IPS-11a (cell line): ENCODE results near the gene FAXDC2.
"Not testable (repeated sequence)": the region's sequence is repeated elsewhere in the genome, so short reads cannot be mapped to it uniquely, and the experiment has no call there.

ENCODE experiments used
- H3K4me3 ChIP-seq: one replicate; pipeline ENCODE4 v1.5.1; 2013; ENCODE audit warnings: low read depth, low read length, control low read depth

FAXDC2 gene

GRCh38 chr5:154862766-154863165 is 12.4 kb upstream of the FAXDC2 start:
- H3K4me3 ChIP-seq, result no peak overlapping the region

- no peak overlapping the region for H3K4me3 ChIP-seq
These were observed 11.5 kb upstream of the FAXDC2 start for GRCh38 chr5:154861946-154862345.

GRCh38 chr5:154860765-154861164 is 10.4 kb upstream of the FAXDC2 start:
- H3K4me3 ChIP-seq, result no peak overlapping the region

GRCh38 chr5:154860123-154860522 is 9.7 kb upstream of the FAXDC2 start:
- no peak overlapping the region for H3K4me3 ChIP-seq

- H3K4me3 ChIP-seq, result peak overlapping the region; percentile 94
These were observed 8.8 kb upstream of the FAXDC2 start for GRCh38 chr5:154858972-154859871.

GRCh38 chr5:154858297-154858971 is 8.0 kb upstream of the FAXDC2 start, which contains the start of gene CNOT8:
TSS of gene CNOT8 (plus strand) at chr5:154858627. CDS start at chr5:154863279, 4,652 bp downstream.
- peak within 1 kb of the TSS; percentile 94 for H3K4me3 ChIP-seq

GRCh38 chr5:154857530-154858296 is 7.3 kb upstream of the FAXDC2 start:
- peak overlapping the region; percentile 94 for H3K4me3 ChIP-seq

GRCh38 chr5:154851351-154851750 is 948 bp upstream of the FAXDC2 start:
- no peak overlapping the region for H3K4me3 ChIP-seq

GRCh38 chr5:154849791-154850201 is 607 bp downstream of the FAXDC2 start:
- H3K4me3 ChIP-seq, result peak overlapping the region; percentile 77

GRCh38 chr5:154849264-154849785 is 1.1 kb downstream of the FAXDC2 start:
- H3K4me3 ChIP-seq, result peak overlapping the region; percentile 77

- H3K4me3 ChIP-seq, result no peak overlapping the region
These were observed 5.6 kb downstream of the FAXDC2 start for GRCh38 chr5:154844809-154845208.

- no peak overlapping the region for H3K4me3 ChIP-seq
These were observed 7.5 kb downstream of the FAXDC2 start for GRCh38 chr5:154842689-154843530.

- no peak overlapping the region for H3K4me3 ChIP-seq
These were observed 9.1 kb downstream of the FAXDC2 start for GRCh38 chr5:154841273-154841661.

- H3K4me3 ChIP-seq, result no peak overlapping the region
These were observed 9.7 kb downstream of the FAXDC2 start for GRCh38 chr5:154840435-154841272.

GRCh38 chr5:154837009-154837901 is 13.1 kb downstream of the FAXDC2 start:
- H3K4me3 ChIP-seq, result no peak overlapping the region

- no peak overlapping the region for H3K4me3 ChIP-seq
These were observed 14.2 kb downstream of the FAXDC2 start for GRCh38 chr5:154836225-154836624.

- H3K4me3 ChIP-seq, result not testable (repeated sequence)
These were observed 14.7 kb downstream of the FAXDC2 start for GRCh38 chr5:154835701-154836052.

GRCh38 chr5:154834053-154834452 is 16.4 kb downstream of the FAXDC2 start:
- no peak overlapping the region for H3K4me3 ChIP-seq
